Measurements from ENCODE around the gene ELOB.
A peak's percentile ranks its signal among the peaks of the same experiment; 100 is the strongest.

ELOB gene

GRCh38 chr16:2741168-2741567, 35.9 kb downstream of the ELOB start:
- H3K79me2 ChIP-seq (ENCODE audit: control insufficient read depth, insufficient read depth, low read length, poor library complexity): no peaks in the 10 kb centered on the region
- H2AFZ ChIP-seq (ENCODE audit: insufficient read depth, low read length, poor library complexity): no peak overlapping the region
- H3K4me2 ChIP-seq (ENCODE audit: low read length): no peak overlapping the region
- H3K4me3 ChIP-seq (ENCODE audit: low read depth, low read length): no peak overlapping the region
- H3K23ac ChIP-seq (ENCODE audit: low read length): no peak overlapping the region
- no peak overlapping the region for H2BK120ac ChIP-seq (ENCODE audit: insufficient read depth, low read length, poor library complexity)
- no peaks in the 10 kb centered on the region for H3K27me3 ChIP-seq (ENCODE audit: insufficient read depth, low read length)
- no peak overlapping the region for H4K91ac ChIP-seq (ENCODE audit: low read depth, low read length)
- WGBS (ENCODE audit: extremely low coverage, insufficient coverage, insufficient read length): no CpG with 5 or more reads among the region's 4 CpGs
- H4K12ac ChIP-seq (ENCODE audit: low read depth, low read length): no peak overlapping the region
- no peak overlapping the region for H3K9ac ChIP-seq (ENCODE audit: low read length)
- H3K18ac ChIP-seq (ENCODE audit: low read length): no peak overlapping the region
- no peak overlapping the region for H4K8ac ChIP-seq (ENCODE audit: low read depth, low read length)
- no peak overlapping the region for H2BK12ac ChIP-seq (ENCODE audit: low read length)
- H3K79me1 ChIP-seq (ENCODE audit: low read length): no peaks in the 10 kb centered on the region
- no peak overlapping the region for H3K27ac ChIP-seq (ENCODE audit: low read depth, low read length)
- H3K36me3 ChIP-seq (ENCODE audit: control insufficient read depth in 1 of 2, insufficient read depth in 2 of 2, low read length in 2 of 2): no peaks in the 10 kb centered on the region
- H2AK5ac ChIP-seq (ENCODE audit: low read length): no peak overlapping the region
- H3K14ac ChIP-seq (ENCODE audit: low read length): no peak overlapping the region
- no peak for DNase-seq
- H3K4me1 ChIP-seq (ENCODE audit: control insufficient read depth in 1 of 2, insufficient read depth in 2 of 2, low read length in 2 of 2): no peaks in the 10 kb centered on the region
- H3K4ac ChIP-seq (ENCODE audit: low read depth, low read length): no peak overlapping the region
- peaks cover 2% of the 10 kb centered on the region for H3K9me3 ChIP-seq (ENCODE audit: insufficient read depth, low read depth, low read length)
- no peak overlapping the region for H2BK5ac ChIP-seq (ENCODE audit: low read depth, low read length, poor library complexity)

- no peaks in the 10 kb centered on the region for H3K9me3 ChIP-seq (ENCODE audit: insufficient read depth, low read depth, low read length)
- H3K79me2 ChIP-seq (ENCODE audit: control insufficient read depth, insufficient read depth, low read length, poor library complexity): no peaks in the 10 kb centered on the region
- H3K9ac ChIP-seq (ENCODE audit: low read length): no peak overlapping the region
- H3K14ac ChIP-seq (ENCODE audit: low read length): no peak overlapping the region
- H3K4ac ChIP-seq (ENCODE audit: low read depth, low read length): no peak overlapping the region
- no peak overlapping the region for H4K12ac ChIP-seq (ENCODE audit: low read depth, low read length)
- no peak overlapping the region for H3K4me3 ChIP-seq (ENCODE audit: low read depth, low read length)
- H4K91ac ChIP-seq (ENCODE audit: low read depth, low read length): no peak overlapping the region
- H2AK5ac ChIP-seq (ENCODE audit: low read length): no peak overlapping the region
- H4K8ac ChIP-seq (ENCODE audit: low read depth, low read length): no peak overlapping the region
- no peak overlapping the region for H2BK12ac ChIP-seq (ENCODE audit: low read length)
- no peak overlapping the region for H3K23ac ChIP-seq (ENCODE audit: low read length)
- no CpG with 5 or more reads among the region's 6 CpGs for WGBS (ENCODE audit: extremely low coverage, insufficient coverage, insufficient read length)
- no peaks in the 10 kb centered on the region for H3K27me3 ChIP-seq (ENCODE audit: insufficient read depth, low read length)
- no peak overlapping the region for H2BK5ac ChIP-seq (ENCODE audit: low read depth, low read length, poor library complexity)
- H2AFZ ChIP-seq (ENCODE audit: insufficient read depth, low read length, poor library complexity): no peak overlapping the region
- no peak overlapping the region for H3K27ac ChIP-seq (ENCODE audit: low read depth, low read length)
- DNase-seq: no peak
- no peaks in the 10 kb centered on the region for H3K79me1 ChIP-seq (ENCODE audit: low read length)
- no peak overlapping the region for H3K18ac ChIP-seq (ENCODE audit: low read length)
- no peaks in the 10 kb centered on the region for H3K4me1 ChIP-seq (ENCODE audit: control insufficient read depth in 1 of 2, insufficient read depth in 2 of 2, low read length in 2 of 2)
- no peak overlapping the region for H2BK120ac ChIP-seq (ENCODE audit: insufficient read depth, low read length, poor library complexity)
- no peak overlapping the region for H3K4me2 ChIP-seq (ENCODE audit: low read length)
- H3K36me3 ChIP-seq (ENCODE audit: control insufficient read depth in 1 of 2, insufficient read depth in 2 of 2, low read length in 2 of 2): no peaks in the 10 kb centered on the region
Measured at GRCh38 chr16:2740476-2740875, 36.6 kb downstream of the ELOB start.

DNA sequence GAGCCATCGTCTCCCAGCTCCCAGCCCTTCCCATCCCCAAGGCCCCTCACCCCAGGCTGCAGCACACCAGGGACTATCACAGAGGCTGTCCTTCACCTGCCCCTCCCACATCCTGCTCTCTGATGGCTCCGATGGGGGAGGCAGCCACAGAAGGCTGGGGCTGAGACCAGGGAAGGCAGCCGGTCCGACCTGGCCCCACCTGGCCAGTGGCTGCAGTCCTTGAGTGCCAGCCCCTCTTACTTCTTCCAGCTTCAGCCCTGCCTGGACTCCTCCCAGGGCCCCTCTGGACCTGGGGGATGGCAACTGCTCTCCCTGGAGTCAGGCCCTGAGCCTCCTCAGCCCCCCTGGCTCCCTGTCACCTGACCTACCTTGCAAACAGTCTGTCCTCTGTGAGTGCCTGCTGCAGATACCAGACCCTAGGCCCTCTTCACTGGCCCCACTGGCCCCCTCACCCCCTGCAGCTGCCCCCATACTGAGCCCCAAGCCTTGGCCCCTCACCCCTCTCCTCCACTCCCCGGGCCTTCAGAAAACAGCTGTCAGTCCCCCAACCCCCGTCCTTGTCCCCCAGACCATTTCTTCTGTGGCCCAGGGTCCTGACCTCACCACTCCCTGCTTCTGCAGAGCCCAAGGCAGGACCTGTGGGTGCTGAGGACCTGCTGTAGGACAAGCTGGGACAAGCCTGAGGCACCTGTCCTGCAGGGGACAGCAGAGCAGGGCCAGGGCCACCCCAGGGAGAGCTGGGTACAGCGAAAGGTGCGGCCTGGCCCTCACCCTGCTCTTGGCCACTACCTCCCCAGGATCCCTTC, 37.3 kb downstream of the ELOB start:
- Histone ChIP-seq H3K27ac (ENCODE audit: low read depth, low read length) (no peak overlapping the region), H3K4me1 (ENCODE audit: control insufficient read depth in 1 of 2, insufficient read depth in 2 of 2, low read length in 2 of 2) (no peaks in the 10 kb centered on the region), H2BK120ac (ENCODE audit: insufficient read depth, low read length, poor library complexity) (no peak overlapping the region), H4K12ac (ENCODE audit: low read depth, low read length) (no peak overlapping the region), H3K27me3 (ENCODE audit: insufficient read depth, low read length) (no peaks in the 10 kb centered on the region), H3K9me3 (ENCODE audit: insufficient read depth, low read depth, low read length) (no peaks in the 10 kb centered on the region), H2BK12ac (ENCODE audit: low read length) (no peak overlapping the region), H2AK5ac (ENCODE audit: low read length) (no peak overlapping the region), H3K14ac (ENCODE audit: low read length) (no peak overlapping the region), H3K9ac (ENCODE audit: low read length) (no peak overlapping the region), H3K23ac (ENCODE audit: low read length) (no peak overlapping the region), H3K4ac (ENCODE audit: low read depth, low read length) (no peak overlapping the region), H3K4me3 (ENCODE audit: low read depth, low read length) (no peak overlapping the region), H2BK5ac (ENCODE audit: low read depth, low read length, poor library complexity) (no peak overlapping the region), H4K91ac (ENCODE audit: low read depth, low read length) (peak overlapping the region; percentile 28), H3K36me3 (ENCODE audit: control insufficient read depth in 1 of 2, insufficient read depth in 2 of 2, low read length in 2 of 2) (no peaks in the 10 kb centered on the region), H3K79me2 (ENCODE audit: control insufficient read depth, insufficient read depth, low read length, poor library complexity) (no peaks in the 10 kb centered on the region), H2AFZ (ENCODE audit: insufficient read depth, low read length, poor library complexity) (no peak overlapping the region), H3K4me2 (ENCODE audit: low read length) (no peak overlapping the region), H4K8ac (ENCODE audit: low read depth, low read length) (no peak overlapping the region), H3K79me1 (ENCODE audit: low read length) (no peaks in the 10 kb centered on the region), H3K18ac (ENCODE audit: low read length) (no peak overlapping the region)
- DNase-seq: no peak
- WGBS (ENCODE audit: extremely low coverage, insufficient coverage, insufficient read length): no CpG with 5 or more reads among the region's 8 CpGs

GRCh38 chr16:2738615-2739014, 38.5 kb downstream of the ELOB start:
- no peak overlapping the region for H2AK5ac ChIP-seq (ENCODE audit: low read length)
- no peak overlapping the region for H4K12ac ChIP-seq (ENCODE audit: low read depth, low read length)
- H4K91ac ChIP-seq (ENCODE audit: low read depth, low read length): no peak overlapping the region
- no peak overlapping the region for H2BK120ac ChIP-seq (ENCODE audit: insufficient read depth, low read length, poor library complexity)
- H3K14ac ChIP-seq (ENCODE audit: low read length): no peak overlapping the region
- no peaks in the 10 kb centered on the region for H3K79me2 ChIP-seq (ENCODE audit: control insufficient read depth, insufficient read depth, low read length, poor library complexity)
- H3K18ac ChIP-seq (ENCODE audit: low read length): no peak overlapping the region
- H3K4me1 ChIP-seq (ENCODE audit: control insufficient read depth in 1 of 2, insufficient read depth in 2 of 2, low read length in 2 of 2): no peaks in the 10 kb centered on the region
- H3K9me3 ChIP-seq (ENCODE audit: insufficient read depth, low read depth, low read length): no peaks in the 10 kb centered on the region
- no peaks in the 10 kb centered on the region for H3K36me3 ChIP-seq (ENCODE audit: control insufficient read depth in 1 of 2, insufficient read depth in 2 of 2, low read length in 2 of 2)
- no peaks in the 10 kb centered on the region for H3K27me3 ChIP-seq (ENCODE audit: insufficient read depth, low read length)
- DNase-seq: no peak
- H3K9ac ChIP-seq (ENCODE audit: low read length): no peak overlapping the region
- no peak overlapping the region for H4K8ac ChIP-seq (ENCODE audit: low read depth, low read length)
- no peak overlapping the region for H2BK12ac ChIP-seq (ENCODE audit: low read length)
- H3K4me2 ChIP-seq (ENCODE audit: low read length): no peak overlapping the region
- no peaks in the 10 kb centered on the region for H3K79me1 ChIP-seq (ENCODE audit: low read length)
- WGBS (ENCODE audit: extremely low coverage, insufficient coverage, insufficient read length): no CpG with 5 or more reads among the region's 5 CpGs
- no peak overlapping the region for H2BK5ac ChIP-seq (ENCODE audit: low read depth, low read length, poor library complexity)
- H3K23ac ChIP-seq (ENCODE audit: low read length): no peak overlapping the region
- H3K27ac ChIP-seq (ENCODE audit: low read depth, low read length): no peak overlapping the region
- no peak overlapping the region for H2AFZ ChIP-seq (ENCODE audit: insufficient read depth, low read length, poor library complexity)
- H3K4ac ChIP-seq (ENCODE audit: low read depth, low read length): no peak overlapping the region
- no peak overlapping the region for H3K4me3 ChIP-seq (ENCODE audit: low read depth, low read length)

Measured in trophoblast cell (in vitro differentiated cells and primary cell).